SK-N-SH (cell line): ENCODE data around the gene CLDN19. TPM values are rescaled to one million over a fixed set of nuclear protein-coding genes. Genes with fewer than 3 reads are reported as not detected.

Source experiments
- CTCF ChIA-PET: fragments of 300-600, 350-600 bp; formaldehyde crosslinking; extraction: SDS; loops from one replicate; lab custom pipeline; 2021; lab: Yijun Ruan, JAX
- POLR2A ChIA-PET: fragments of 350-600 bp; sonication (Branson Sonifier 250); formaldehyde crosslinking; extraction: SDS; loops from one replicate; lab custom pipeline; 2020; ENCODE audit warnings: antibody characterized with exemption, inconsistent platforms; lab: Yijun Ruan, JAX
- DNase-seq: peaks from one replicate; pipeline ENCODE4 v3.0.0; 2012
- H2AFZ ChIP-seq: fragments of 200-600 bp; sonication (generic); 2 replicates; pipeline ENCODE4 v1.8.1; 2016; ENCODE audit warnings: antibody characterized with exemption, mild to moderate bottlenecking, low read depth
- H3F3A ChIP-seq: fragments of 200-600 bp; sonication (generic); replicated peaks from 2 replicates; pipeline ENCODE3; 2016; ENCODE audit warnings: antibody characterized with exemption, mild to moderate bottlenecking; ENCODE audit not compliant: insufficient read depth
- H3K27ac ChIP-seq, 2 experiments: fragments of 200-500 bp in 1 of 2; fragments of 200-600 bp in 1 of 2; sonication (Bioruptor generic) in 1 of 2; sonication (generic), shearing (Covaris generic) in 1 of 2; 2 replicates each; pipeline versions ENCODE4 v1.5.1 to v1.6.1; 2014 to 2016; ENCODE audit warnings: low read depth in 2 of 2, inconsistent platforms in 1 of 2, low read length in 1 of 2, mild to moderate bottlenecking in 1 of 2, mixed read lengths in 1 of 2
- H3K27me3 ChIP-seq: fragments of 200-600 bp; sonication (generic), shearing (Covaris generic); 2 replicates; pipeline ENCODE4 v1.6.1; 2016; ENCODE audit warnings: mixed run types; ENCODE audit not compliant: insufficient read depth
- H3K36me3 ChIP-seq, 2 experiments: fragments of 200-500 bp in 1 of 2; fragments of 200-600 bp in 1 of 2; sonication (Bioruptor generic) in 1 of 2; sonication (generic) in 1 of 2; replicated peaks in 1 of 2; 2 replicates each; pipeline versions ENCODE3 to v1.5.1; 2014 to 2016; ENCODE audit warnings: low read length in 1 of 2, mild to moderate bottlenecking in 1 of 2; ENCODE audit not compliant: insufficient read depth in 2 of 2, control insufficient read depth in 1 of 2
- H3K4me1 ChIP-seq, 2 experiments: fragments of 200-500 bp in 1 of 2; fragments of 200-600 bp in 1 of 2; sonication (Bioruptor generic) in 1 of 2; sonication (generic), shearing (Covaris generic) in 1 of 2; 2 replicates each; pipeline versions ENCODE4 v1.5.1 to v1.6.1; 2014 to 2016; ENCODE audit warnings: low read depth in 1 of 2, low read length in 1 of 2, mixed run types in 1 of 2; ENCODE audit not compliant: insufficient read depth in 2 of 2, control insufficient read depth in 1 of 2
- H3K4me2 ChIP-seq: fragments of 200-600 bp; sonication (generic), shearing (Covaris generic); 2 replicates; pipeline ENCODE4 v1.6.1; 2017; ENCODE audit warnings: mixed run types
- H3K4me3 ChIP-seq, 2 experiments: fragments of 200-500 bp in 1 of 2; fragments of 200-600 bp in 1 of 2; sonication (Bioruptor generic) in 1 of 2; sonication (generic), shearing (Covaris generic) in 1 of 2; 2 replicates each; pipeline versions ENCODE4 v1.5.1 to v1.8.1; 2014 to 2016; ENCODE audit warnings: low read depth in 2 of 2, inconsistent platforms in 1 of 2, low read length in 1 of 2, mild to moderate bottlenecking in 1 of 2, mixed read lengths in 1 of 2, moderate library complexity in 1 of 2
- H3K79me2 ChIP-seq: fragments of 200-600 bp; sonication (generic); 2 replicates; pipeline ENCODE4 v1.8.1; 2017; ENCODE audit warnings: mild to moderate bottlenecking; ENCODE audit not compliant: insufficient read depth
- H3K9ac ChIP-seq: fragments of 200-600 bp; sonication (generic); 2 replicates; pipeline ENCODE4 v1.6.1; 2017; ENCODE audit warnings: mixed run types
- H3K9me2 ChIP-seq: fragments of 200-600 bp; sonication (generic); 2 replicates; pipeline ENCODE4 v1.6.1; 2017; ENCODE audit warnings: mixed run types
- H3K9me3 ChIP-seq: fragments of 200-600 bp; sonication (generic); 2 replicates; pipeline ENCODE4 v1.6.1; 2017; ENCODE audit warnings: mixed run types, mild to moderate bottlenecking, moderate library complexity
- H4K20me1 ChIP-seq: fragments of 200-600 bp; sonication (generic); 2 replicates; pipeline ENCODE4 v1.6.1; 2017; ENCODE audit warnings: mild to moderate bottlenecking, mixed run types; ENCODE audit not compliant: insufficient read depth
- EZH2phosphoT487 ChIP-seq: fragments of 200-600 bp; sonication (generic); IDR thresholded peaks from 2 replicates; pipeline ENCODE4 v1.6.1; 2017; ENCODE audit warnings: low read depth, mixed run types, mild to moderate bottlenecking, antibody characterized with exemption, moderate library complexity, borderline replicate concordance
- GABPA ChIP-seq: IDR thresholded peaks from 2 replicates; pipeline ENCODE4 v1.4.0; 2012; ENCODE audit warnings: low read depth, mild to moderate bottlenecking
- NRF1 ChIP-seq: IDR thresholded peaks from 2 replicates; pipeline ENCODE4 v1.6.1; 2012; ENCODE audit warnings: low read depth, mild to moderate bottlenecking, low read length
- POLR2AphosphoS5 ChIP-seq: IDR thresholded peaks from 2 replicates; pipeline ENCODE4 v1.6.1; 2012; ENCODE audit warnings: low read depth, low read length
- RAD21 ChIP-seq: IDR thresholded peaks from 2 replicates; pipeline ENCODE4 v1.6.1; 2012; ENCODE audit warnings: mild to moderate bottlenecking, low read length
- RFX5 ChIP-seq: IDR thresholded peaks from 2 replicates; pipeline ENCODE4 v1.6.1; 2012; ENCODE audit warnings: mild to moderate bottlenecking, improper control_type of control experiment, low read length
- RXRA ChIP-seq: IDR thresholded peaks from 2 replicates; pipeline ENCODE4 v1.4.0; 2012; ENCODE audit warnings: low read depth, mild to moderate bottlenecking, borderline replicate concordance
- SIN3A ChIP-seq: IDR thresholded peaks from 2 replicates; pipeline ENCODE4 v1.6.1; 2012; ENCODE audit warnings: low read depth, mild to moderate bottlenecking, low read length, moderate library complexity, borderline replicate concordance
- WGBS: methylation state at CpG from one replicate; pipeline ENCODE4 v1.1.6; 2017; ENCODE audit warnings: low lambda C conversion rate; 5-methylcytosine and 5-hydroxymethylcytosine counted together
- polyA plus RNA-seq, 3 experiments: library from polyadenylated mRNA; depleted of rRNA; stranded (reverse); fragments of >200 nt; gene quantifications; 2 replicates each; pipeline ENCODE4 v1.2.3, GENCODE V29; 2012
- TF ChIP-seq, protein P1 (sequence below): IDR thresholded peaks from 2 replicates; pipeline ENCODE4; 2012
- TF ChIP-seq, protein P2 (sequence below): fragments of 200-600 bp; sonication (generic); IDR thresholded peaks from 2 replicates; pipeline ENCODE4 v1.6.1; 2017; ENCODE audit warnings: antibody characterized with exemption, mild to moderate bottlenecking, moderate library complexity

CLDN19 gene
- polyA plus RNA-seq, 1 of the 3 experiments (the other 2 are of a cell fraction), result not detected

DNA sequence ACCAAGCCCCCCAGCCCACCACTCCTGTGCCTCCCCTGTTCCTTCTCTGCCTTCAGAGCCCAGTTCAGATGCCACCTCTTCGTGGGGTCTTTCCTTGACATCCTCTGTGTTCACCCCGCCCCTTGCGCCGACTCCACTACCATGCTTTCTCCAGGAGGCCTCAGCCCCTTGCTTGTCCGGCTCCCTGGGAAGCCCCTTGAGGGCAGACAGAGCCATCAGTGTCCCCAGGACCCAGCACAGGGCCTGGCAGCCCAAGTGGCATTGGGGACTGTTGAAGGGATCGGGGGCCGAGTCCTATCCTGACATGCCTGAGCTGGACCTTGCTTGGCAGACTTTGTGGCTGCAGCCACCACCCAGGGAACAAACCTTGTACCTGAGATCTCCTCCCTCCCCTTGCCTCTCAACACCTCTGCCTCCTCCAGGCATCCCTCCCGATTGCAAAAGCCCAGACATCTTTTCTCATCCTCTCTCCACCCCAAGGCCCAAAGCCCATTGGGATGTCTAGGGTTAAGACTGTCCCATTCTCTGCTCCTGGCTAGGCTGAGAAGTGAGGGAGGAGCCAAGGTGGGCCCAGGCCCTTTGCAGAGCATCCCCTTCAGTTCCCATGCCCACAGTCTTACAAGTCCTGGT, 3.4 kb downstream of the CLDN19 start:
- H3K4me1 ChIP-seq, result peaks cover 0 to 6% of the 10 kb centered on the region in 2 experiments; a peak in 1 of 4 replicates
- ChIA-PET POLR2A (no interaction called here), CTCF (interaction anchor here (0.8 to 5.5 kb wide), 5 partner anchors 11 to 603 kb away, joined by 3 to 25 read pairs (median 3); no protein-coding TSS in a partner anchor)
- peak; percentile 20 for DNase-seq
- no peaks in the 10 kb centered on the region for H4K20me1 ChIP-seq
- H3K9me2 ChIP-seq, result no peaks in the 10 kb centered on the region
- no peak overlapping the region for H2AFZ ChIP-seq
- H3K27me3 ChIP-seq, result no peaks in the 10 kb centered on the region
- H3K9me3 ChIP-seq, result no peaks in the 10 kb centered on the region
- H3K9ac ChIP-seq, result no peak overlapping the region
- no peak overlapping the region for H3K4me3 ChIP-seq
- H3K36me3 ChIP-seq, result no peaks in the 10 kb centered on the region
- no peak overlapping the region for H3K4me2 ChIP-seq
- 96% methylated on average over 7 of the region's 8 CpGs for WGBS
- no peak overlapping the region for H3K27ac ChIP-seq
- no peak for TF ChIP-seq POLR2AphosphoS5
- TF ChIP-seq GABPA, result no peak
- TF ChIP-seq, protein P1, sequence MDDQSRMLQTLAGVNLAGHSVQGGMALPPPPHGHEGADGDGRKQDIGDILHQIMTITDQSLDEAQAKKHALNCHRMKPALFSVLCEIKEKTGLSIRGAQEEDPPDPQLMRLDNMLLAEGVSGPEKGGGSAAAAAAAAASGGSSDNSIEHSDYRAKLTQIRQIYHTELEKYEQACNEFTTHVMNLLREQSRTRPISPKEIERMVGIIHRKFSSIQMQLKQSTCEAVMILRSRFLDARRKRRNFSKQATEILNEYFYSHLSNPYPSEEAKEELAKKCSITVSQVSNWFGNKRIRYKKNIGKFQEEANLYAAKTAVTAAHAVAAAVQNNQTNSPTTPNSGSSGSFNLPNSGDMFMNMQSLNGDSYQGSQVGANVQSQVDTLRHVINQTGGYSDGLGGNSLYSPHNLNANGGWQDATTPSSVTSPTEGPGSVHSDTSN, result no peak
- no peak for TF ChIP-seq RXRA
- no peak for TF ChIP-seq EZH2phosphoT487
- TF ChIP-seq SIN3A, result no peak
- TF ChIP-seq, protein P2, sequence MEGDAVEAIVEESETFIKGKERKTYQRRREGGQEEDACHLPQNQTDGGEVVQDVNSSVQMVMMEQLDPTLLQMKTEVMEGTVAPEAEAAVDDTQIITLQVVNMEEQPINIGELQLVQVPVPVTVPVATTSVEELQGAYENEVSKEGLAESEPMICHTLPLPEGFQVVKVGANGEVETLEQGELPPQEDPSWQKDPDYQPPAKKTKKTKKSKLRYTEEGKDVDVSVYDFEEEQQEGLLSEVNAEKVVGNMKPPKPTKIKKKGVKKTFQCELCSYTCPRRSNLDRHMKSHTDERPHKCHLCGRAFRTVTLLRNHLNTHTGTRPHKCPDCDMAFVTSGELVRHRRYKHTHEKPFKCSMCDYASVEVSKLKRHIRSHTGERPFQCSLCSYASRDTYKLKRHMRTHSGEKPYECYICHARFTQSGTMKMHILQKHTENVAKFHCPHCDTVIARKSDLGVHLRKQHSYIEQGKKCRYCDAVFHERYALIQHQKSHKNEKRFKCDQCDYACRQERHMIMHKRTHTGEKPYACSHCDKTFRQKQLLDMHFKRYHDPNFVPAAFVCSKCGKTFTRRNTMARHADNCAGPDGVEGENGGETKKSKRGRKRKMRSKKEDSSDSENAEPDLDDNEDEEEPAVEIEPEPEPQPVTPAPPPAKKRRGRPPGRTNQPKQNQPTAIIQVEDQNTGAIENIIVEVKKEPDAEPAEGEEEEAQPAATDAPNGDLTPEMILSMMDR, result no peak
- H3K79me2 ChIP-seq, result no peaks in the 10 kb centered on the region
- no peaks in the 10 kb centered on the region for H3F3A ChIP-seq

DNA sequence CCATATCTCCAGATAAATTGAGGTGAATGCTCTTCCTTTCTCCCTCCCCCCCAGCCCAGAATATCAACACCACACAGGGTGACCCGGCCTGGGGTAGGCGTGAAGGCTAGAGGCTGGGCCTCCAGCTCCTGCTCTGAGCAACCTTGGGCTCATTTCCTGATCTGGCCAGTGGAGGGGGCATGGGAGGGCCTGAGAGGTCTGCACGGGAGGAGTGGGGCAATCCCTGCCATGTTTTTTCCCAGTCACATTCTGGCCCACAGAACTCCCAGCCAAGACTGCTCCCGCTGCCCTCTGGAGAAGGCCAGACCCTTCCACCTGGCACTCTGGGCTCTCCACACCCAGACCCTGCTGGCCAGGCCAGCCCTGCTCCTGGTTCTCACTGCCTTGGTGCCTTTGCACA, 3.9 kb downstream of the CLDN19 start:
- Histone ChIP-seq H3K27ac (no peak overlapping the region), H3K79me2 (no peaks in the 10 kb centered on the region), H4K20me1 (no peaks in the 10 kb centered on the region), H3K9me3 (no peaks in the 10 kb centered on the region), H3K9ac (no peak overlapping the region), H3K36me3 (no peaks in the 10 kb centered on the region), H3F3A (no peaks in the 10 kb centered on the region), H3K9me2 (no peaks in the 10 kb centered on the region), H2AFZ (no peak overlapping the region), H3K4me1 (peaks cover 0 to 6% of the 10 kb centered on the region in 2 experiments; a peak in 1 of 4 replicates), H3K4me3 (no peak overlapping the region), H3K4me2 (no peak overlapping the region), H3K27me3 (no peaks in the 10 kb centered on the region)
- TF ChIP-seq RFX5, result no peak
- TF ChIP-seq NRF1, result no peak
- no peak for TF ChIP-seq RAD21
- WGBS, result no CpG with 5 or more reads among the region's 4 CpGs
- POLR2A ChIA-PET, result no interaction called here
- CTCF ChIA-PET, result interaction anchor here (0.8 to 5.5 kb wide), 4 partner anchors 12 to 603 kb away, joined by 3 to 25 read pairs (median 6); no protein-coding TSS in a partner anchor
- peak; percentile 62 for DNase-seq
